Brain pericyte (primary cell): Measurements from ENCODE around the gene DLGAP5.
A peak's percentile ranks its signal among the peaks of the same experiment; 100 is the strongest.

Experiments
- DNase-seq: peaks from one replicate; pipeline ENCODE4 v3.0.0-alpha.2; 2012; ENCODE audit warnings: low read depth, low spot score

DLGAP5 gene

DNA sequence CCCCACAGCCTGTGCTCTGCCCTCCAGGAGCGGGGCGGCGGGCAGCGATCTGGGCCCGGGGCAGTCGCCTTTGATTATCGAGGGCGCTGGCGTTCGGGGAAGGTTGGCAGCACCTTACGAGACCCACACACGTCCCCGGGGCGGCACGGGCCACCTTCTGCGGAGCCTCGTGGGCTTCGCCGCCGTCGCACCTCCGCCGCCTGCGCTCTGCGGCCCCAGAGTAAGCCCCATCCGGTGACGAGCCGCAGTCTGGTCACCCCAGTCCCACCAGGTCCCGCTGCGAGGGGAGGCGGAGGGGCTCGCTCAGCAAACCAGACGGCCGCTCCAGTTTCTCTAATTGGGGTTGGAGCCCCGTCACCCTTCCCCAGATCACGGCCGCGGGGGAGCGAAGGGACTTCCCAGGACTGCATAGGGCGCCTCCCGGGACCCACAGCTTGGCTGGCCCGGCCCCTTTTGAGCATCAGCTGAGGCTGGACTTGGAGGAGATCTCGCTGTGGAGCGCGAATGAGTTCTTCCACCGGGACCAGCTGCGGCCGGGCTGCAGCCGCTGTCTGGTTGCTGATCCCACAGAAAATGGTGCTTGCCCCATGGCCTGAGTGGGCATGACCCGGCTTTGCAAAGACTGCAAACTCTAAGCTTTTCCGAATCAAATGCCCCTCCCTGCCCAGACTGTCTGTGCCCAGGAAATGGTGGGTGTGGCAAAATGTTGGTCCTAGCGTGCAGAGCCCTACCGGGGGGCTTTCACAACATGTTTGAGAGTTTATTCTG is 61.8 kb downstream of the DLGAP5 start:
- DNase-seq = no peak

DNA sequence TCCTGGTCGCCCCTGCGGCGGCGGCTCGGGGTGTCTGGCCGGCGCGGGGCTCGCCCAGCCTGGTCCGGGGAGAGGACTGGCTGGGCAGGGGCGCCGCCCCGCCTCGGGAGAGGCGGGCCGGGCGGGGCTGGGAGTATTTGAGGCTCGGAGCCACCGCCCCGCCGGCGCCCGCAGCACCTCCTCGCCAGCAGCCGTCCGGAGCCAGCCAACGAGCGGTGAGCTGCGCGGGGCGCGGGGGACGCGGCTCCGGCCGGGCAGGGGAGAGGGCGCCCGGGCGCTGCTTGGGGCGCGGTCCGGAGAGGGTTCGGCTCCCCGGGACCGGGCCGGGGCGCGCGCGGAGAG is 62.3 kb downstream of the DLGAP5 start, which contains the start of gene LGALS3:
Gene LGALS3 (plus strand): TSS at position 167 of the 342 bp plus-strand sequence. CDS start 8,122 bp downstream, outside the sequence.
- no peak for DNase-seq

DNA sequence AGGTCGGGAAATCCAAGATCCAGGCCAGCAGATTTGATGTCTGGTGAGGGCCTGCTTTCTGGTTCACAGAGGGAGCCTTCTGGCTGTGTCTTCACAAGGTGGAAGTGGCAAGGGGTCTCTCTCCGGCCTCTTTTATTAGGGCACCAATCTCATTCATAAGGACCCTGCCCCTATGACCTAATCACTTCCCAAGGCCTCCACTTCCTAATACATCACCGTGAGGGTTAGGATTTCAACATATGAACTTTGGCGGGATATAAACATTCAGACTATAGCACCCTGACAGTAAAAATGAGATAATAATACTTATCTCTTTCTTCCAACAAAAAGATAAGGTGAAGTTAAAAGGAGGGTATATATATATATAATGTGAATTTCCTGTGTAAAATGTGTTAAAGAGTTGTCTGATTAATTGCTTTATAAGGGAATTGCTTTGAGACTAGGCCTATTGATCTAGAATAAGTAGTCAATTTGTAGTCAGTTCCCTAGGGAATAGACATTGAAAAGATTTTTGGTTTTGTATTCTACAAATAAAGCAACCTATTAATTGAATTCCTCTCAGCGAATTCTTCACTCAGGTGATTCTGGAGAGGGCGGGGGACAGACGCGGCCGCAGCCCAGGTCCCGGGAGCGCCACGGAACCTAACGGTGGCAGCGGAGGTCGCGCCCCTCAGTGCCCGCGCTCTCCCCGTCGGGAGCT is 62.8 kb downstream of the DLGAP5 start:
- no peak for DNase-seq

DNA sequence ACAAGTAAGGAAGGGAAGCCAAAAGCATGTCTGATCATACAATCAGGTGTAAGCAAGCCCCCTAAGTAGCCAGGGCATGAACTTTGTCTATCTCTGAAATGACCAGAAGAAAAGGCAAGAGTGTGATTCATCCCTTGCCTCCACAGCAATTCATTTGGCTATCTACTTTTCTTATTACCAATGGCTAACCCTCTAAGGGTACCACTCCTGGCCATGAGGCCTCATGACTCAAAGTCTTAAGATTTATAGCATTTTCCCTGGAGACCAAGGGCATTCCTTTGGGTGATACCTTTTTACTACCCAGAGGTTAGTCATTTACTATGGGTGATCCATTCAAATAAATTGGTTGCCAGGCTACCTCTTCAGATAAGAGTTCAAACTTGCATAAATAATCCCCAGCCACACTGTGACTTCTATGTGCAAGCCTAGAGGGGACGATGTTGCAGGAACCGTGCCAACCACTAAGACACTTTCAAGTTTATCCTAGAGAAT is 63.9 kb downstream of the DLGAP5 start:
- no peak for DNase-seq

DNA sequence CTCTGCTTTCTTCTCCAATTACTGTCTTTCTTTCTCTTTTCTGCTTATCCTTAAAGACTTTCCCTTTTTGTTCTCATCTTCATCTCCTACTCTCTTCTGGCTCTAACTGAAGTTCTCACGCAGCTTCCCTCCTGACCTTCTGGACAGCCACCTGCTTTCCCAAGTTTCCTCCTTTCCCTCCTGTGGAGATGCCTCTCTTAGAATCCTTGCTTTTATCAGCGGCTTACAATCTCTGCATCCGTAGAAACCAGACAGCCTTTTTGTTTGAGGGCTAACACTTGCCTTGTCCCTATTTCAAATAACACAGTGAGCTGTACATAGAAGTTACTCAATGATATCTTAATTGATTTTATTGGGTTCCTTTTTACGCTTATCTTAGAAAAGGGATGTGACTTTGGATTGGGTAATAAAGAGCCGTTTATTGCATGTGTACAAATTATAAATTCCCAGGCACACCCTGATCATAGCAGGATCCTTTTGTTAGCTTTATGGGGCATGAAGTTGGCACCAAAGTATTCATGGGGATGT is 64.4 kb downstream of the DLGAP5 start:
- DNase-seq = no peak

DNA sequence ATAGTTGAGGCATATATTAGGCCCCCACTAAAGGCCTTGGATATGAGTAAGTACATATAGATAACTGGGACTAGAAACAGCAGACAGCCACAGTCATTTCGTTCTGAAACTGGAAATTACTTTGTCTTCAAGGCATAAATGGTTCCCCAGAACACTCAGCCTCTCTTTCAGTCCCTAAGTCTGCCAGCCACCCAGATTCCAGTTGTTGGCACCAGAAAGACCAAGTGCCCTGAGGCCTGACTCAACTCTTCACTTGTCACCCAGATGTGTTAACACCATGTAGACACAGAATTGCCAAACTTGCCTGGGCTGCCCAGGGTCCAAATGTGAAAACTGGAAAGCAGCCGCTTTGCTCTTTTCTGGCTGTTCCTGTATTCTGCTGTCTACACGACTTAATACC is 65.4 kb downstream of the DLGAP5 start:
- DNase-seq = no peak

DNA sequence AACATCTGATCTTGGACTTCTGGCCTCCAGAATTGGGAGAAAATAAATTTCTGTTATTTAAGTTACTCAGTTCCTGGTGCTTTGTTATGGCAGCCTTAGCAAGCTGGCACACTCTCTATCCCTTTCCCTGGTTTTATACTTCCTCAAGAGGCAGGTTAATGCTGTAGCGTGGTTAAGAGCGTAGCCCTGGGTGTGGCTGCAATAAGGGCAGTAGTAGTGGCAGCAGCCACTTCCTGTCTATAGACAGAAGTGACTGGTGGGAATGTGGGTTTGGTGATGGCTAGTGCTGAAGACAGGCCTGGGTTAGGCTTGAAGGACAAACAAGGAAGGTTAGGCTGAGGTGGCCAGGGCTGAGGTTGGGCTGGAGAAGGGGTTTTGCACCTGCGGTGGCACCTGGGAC is 66.0 kb downstream of the DLGAP5 start:
- no peak for DNase-seq

DNA sequence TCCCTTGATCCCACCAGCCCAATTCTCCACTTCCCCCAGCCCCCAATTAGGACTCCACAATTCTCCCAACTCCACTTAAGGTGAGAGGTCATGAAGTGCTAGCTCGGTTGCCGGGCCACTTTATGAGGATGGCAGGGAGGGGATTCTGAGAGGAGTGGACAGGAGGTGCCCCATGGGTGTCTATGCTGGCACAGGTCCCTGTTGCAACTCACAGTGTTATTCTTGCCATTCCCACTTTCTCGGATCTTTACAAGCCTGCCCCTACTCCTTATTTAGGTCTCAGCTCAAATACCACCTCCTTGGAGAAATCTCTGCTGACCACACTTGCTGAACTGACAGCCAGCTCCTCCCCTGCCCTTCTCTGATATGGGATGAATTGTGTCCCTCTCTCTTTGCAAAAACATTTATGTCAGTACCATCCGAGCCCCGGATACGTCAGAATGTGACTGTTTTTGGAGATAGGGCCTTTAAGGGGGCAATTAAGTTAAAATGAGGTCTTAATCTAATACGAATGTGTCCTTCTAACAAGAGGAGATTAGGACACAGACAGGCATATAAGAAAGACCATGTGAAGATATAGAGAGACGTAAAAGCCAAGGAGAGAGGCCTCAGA is 66.5 kb downstream of the DLGAP5 start:
- DNase-seq = no peak

DNA sequence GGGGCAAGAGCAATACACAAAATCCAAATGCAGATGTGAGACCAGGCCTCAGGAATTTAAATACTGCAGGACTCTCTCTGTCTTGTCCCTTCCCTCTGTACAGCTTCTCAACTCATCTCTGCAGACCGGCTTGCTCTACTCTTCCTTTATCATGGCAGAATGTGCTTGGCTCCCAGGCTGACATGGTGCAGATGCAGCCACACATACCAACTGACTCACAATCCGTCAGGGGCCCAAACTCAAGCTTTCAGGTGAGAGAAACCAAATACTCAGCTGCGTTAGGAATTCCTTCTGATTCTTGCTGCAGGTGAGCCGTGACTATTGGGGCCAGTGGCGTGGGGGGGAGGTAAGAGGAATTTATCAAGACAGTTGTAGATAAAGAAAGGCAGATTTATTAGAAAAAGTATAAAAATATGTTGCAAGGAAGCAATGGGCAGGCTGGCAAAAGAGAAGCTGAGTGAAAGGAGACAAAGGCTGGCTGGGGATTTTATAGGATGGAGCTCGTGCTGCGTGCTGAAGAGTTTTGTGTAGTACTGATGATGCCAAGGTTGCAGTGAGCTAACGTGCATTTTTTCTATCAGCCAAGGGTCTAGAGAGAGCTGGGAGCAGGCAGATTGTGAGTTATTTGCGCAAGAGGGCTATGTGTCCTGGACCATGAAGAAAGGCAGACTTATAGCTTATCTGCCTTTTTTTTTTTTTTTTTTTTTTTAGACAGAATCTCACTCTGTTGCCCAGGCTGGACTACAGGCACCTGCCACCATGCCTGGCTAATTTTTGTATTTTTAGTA is 67.3 kb downstream of the DLGAP5 start:
- DNase-seq = no peak

DNA sequence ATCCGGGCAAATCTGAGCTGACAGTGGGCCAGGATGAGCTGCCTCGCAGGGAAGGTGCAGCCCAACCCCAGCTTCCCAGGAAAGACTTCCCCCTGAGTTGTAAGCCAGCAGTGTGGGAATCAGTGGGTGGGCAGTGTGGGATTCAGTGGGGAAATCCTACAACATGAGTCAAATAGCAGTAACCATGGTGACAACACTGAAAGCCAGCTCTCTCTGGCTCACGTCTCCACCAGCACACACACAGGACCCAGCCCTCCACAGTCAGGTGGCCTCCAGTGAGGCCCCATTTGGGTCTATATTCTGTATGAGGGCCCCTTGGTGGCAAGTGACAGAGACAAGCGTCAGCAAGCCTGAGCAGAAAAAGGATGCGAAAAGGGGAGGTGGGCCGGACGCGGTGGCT is 68.3 kb downstream of the DLGAP5 start:
- DNase-seq = peak; percentile 55

DNA sequence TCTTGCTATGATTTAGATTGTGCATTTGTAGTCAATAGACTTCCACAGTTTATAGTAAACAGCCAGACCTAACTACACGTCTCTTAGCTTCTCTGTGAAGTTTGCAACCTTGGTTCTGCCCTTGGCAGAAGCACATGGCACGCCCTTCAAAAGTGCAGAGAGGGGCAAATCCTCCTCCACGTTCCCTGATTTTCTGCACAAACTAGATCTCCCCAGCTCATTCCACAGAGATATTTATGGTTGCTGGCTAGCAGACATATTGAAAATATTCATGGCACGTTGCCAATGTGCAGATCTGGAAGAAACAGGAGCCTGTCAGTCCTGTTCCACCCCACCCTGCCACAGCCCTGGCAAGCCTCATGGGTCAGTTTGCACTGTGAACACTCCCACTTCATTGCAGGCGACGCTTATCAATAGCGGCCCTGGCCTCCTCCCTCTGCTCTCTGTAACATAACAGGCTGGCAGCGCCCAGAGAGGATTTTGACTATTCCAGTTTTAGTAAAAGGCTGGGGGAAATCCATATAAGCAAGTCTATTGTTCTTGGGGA is 68.9 kb downstream of the DLGAP5 start:
- no peak for DNase-seq

DNA sequence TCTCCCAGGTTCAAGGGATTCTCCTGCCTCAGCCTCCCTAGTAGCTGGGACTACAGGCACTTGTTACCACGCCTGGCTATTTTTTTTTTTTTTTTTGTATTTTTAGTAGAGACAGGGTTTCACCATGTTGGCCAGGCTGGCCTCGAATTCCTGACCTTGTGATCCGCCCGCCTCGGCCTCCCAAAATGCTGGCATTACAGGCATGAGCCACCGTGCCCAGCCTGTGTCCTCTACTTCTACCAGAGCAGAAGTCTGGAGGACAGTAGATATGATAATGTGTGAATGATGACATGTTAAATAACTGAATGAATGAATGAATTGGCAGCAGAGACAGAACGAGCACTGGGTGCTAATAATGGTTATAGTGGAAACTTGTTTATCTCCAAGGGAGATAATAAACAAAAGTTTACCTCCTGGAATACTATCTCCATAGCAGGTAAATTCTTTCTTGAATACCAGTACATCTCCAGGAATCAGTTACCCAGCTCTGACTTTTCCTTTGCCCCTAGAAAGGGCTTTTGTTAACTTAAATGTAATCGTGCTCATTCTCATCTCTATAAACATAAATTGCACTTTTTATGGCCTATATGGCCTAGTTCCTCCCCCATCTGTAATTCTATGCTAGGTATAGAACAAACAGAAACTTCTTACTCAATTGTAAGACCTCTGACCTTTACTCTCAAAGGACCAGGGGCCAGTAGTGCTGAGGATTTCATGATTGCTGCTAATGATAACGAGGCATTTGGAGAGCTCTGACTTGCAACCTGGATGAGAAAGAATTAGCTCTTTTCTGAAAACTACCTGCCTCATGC is 69.6 kb downstream of the DLGAP5 start:
- DNase-seq = no peak

DNA sequence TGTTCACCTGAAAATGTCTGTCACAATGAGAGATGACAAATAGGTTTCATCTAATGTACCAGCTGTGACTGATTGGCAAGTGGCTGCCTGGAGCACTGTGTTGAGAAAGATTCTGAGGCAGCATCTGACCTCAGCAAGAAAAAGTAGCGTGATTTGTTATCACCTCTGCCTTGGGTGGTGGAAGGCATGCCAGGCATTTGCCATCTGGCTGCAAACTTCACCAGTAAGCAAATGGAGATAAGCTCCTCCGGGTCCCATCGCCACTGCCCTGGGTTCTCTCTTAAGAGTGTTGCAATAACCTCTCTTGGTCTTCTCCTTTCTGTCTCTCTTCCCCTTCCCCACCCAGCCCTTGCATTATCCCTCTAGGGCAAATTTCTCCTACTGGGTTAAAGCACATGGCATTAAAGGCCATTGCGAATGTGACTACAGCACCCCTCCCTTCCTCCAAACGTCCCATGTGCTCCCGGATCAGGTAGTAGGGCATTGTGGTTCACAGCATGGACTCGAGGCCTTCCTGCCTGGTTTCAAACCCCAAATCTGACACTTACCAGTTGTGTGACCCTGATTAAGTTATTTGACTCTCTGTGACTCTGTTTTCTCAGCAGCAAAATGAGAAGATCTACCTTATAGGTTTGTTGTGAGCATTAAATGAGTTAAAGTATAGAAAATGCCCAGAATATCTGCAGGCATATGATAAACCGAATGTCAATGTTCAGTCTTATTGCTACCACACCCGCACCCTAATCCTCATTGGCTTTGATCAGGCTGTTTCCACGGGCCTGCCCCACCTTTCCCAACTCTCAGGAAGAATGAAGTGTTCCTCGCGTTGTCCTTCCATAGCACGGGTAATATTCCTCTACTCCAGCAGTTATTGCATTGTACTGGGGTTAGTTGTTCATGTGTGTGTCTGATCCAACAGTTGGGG is 70.6 kb downstream of the DLGAP5 start:
- no peak for DNase-seq

DNA sequence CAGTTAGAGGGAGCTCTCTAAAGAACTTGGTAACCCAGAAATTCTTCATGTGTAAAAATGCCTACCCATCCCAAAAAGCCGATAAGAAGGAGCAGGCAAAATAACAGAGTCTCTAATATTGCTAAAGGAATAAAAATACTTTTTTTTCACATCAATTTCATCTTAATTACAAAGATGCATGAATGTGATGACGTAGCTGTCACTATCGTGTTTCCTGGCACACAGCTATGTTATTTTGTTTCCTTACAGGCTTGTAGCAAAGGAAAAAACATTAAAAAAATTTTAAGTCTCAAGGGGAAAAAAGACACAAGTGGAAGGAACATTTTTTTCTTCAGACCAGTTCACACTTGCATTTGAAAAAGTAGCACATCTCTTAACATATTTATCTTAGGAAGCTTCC is 72.6 kb downstream of the DLGAP5 start:
- DNase-seq = no peak

DNA sequence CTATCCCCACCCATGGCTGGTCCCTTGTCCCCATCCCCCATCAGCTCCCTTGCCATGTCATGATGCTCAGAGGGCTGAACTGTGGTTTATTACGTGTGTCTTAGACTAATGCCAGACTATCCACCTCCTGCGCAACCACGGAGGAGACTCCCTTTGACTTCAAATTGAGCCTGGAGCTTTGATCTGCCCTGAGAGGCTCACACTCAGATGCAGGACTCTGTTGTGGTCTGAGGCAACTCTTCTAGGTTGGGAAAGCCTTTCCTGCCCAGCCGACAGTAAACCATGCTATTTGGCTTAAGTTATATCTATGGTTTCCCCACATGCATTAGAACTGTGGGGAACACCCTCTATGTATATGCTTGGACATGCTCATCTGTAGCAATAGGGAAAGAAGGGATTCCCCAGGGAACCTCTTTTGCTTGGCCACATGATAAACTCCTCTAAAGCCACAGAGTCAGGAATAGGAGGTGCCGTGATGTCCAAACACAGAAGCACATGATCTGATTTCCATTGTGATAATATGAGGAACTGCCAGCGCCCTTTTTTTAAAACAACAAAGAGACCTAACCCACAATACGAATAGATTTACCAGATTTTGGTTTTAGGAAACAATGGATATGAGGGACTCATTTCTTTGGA is 73.5 kb downstream of the DLGAP5 start:
- no peak for DNase-seq

DNA sequence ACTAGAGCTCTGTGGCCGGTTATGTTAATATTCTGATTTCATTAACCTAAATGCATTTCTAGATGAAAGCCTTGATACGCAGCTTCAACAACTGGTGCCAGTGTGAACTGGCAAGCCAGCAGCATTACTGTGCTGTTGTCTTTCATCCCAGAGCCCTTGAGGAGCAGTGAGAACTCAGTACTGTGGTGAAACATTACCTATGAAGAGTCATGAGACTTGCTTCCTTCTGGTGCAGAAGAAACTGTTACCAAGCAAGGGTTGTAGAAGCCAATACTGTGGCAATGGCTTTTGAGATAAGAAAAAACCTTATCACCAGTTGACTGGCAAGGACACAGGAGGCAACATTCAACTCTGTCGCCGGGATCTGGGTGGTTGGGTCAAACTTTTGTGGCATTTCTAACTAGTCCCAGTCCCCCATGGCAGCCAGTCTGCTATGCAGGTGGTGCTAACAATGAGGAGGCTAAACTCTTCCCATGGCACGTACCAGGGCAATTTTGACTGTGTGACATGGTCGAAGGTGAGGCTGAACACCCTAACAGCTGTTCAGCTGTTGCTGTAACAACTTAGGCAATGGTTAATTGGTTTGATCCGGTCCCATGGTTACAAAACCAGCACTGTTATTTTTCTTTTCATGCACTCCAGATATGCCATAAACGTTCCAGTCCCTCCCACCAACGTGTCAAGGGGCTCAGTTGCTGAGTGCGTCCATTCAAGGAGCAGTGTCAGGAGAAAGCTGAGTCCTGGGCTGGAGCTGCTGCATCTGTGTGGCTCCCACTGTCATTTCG is 74.9 kb downstream of the DLGAP5 start:
- no peak for DNase-seq

DNA sequence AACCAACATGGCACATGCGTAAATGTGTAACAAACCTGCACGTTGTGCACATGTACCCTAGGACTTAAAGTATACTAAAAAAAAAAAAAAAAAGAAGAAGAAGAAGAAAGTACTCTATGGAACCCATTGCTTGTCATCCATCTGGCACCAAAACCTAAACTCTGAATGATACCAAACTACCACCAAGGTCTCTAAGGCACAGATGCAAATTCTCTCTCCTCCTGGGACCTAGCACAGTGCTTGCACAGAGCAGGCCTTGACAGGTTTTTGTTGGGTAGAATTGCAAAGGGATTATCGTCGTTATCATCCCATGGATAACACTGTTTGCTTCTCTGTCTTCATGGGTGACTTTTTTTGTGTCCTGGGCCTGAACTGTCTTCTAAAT is 75.5 kb downstream of the DLGAP5 start:
- DNase-seq = no peak

DNA sequence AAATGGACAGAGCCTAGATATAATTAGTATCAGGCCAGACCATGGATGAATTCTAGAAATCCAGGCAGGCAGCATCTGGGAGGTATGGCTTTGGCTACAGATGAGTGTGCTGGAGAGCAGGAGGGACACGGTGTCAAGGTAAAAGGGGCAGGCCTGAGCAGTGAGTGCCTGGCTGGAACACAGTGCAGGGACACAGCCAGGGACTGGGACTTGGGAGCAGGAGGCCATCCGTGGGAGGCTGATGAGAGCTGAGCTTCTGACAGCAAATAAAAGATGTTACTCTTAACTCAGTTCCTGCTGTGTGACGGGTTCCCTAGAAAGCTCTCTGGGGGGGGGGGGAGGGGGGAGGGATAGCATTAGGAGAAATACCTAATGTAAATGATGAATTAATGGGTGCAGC is 75.9 kb downstream of the DLGAP5 start:
- DNase-seq = no peak
